HFF-Myc (cell line): ENCODE measurements around the gene CRY2.

Experiments used
- DNase-seq: peaks from one replicate; pipeline ENCODE4 v3.0.0-alpha.2; 2011; ENCODE audit warnings: low read depth; ENCODE audit errors: extremely low read depth
- H3K4me3 ChIP-seq: replicated peaks from 2 replicates; pipeline ENCODE4 v1.5.1; 2011; ENCODE audit warnings: low read depth, mild to moderate bottlenecking, control low read depth, low read length
- TF ChIP-seq, protein P1 (sequence below): IDR thresholded peaks from 2 replicates; pipeline ENCODE4 v1.5.1; 2012; ENCODE audit warnings: mild to moderate bottlenecking, low read depth, low read length, control low read depth; ENCODE audit errors: missing control alignments

CRY2 gene

GRCh38 chr11:45885921-45886721, 38.8 kb downstream of the CRY2 start:
- DNase-seq = no peak
- TF ChIP-seq, protein P1, sequence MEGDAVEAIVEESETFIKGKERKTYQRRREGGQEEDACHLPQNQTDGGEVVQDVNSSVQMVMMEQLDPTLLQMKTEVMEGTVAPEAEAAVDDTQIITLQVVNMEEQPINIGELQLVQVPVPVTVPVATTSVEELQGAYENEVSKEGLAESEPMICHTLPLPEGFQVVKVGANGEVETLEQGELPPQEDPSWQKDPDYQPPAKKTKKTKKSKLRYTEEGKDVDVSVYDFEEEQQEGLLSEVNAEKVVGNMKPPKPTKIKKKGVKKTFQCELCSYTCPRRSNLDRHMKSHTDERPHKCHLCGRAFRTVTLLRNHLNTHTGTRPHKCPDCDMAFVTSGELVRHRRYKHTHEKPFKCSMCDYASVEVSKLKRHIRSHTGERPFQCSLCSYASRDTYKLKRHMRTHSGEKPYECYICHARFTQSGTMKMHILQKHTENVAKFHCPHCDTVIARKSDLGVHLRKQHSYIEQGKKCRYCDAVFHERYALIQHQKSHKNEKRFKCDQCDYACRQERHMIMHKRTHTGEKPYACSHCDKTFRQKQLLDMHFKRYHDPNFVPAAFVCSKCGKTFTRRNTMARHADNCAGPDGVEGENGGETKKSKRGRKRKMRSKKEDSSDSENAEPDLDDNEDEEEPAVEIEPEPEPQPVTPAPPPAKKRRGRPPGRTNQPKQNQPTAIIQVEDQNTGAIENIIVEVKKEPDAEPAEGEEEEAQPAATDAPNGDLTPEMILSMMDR = no peak
- peak overlapping the region; percentile 40 for H3K4me3 ChIP-seq

GRCh38 chr11:45886816-45887520, 39.7 kb downstream of the CRY2 start:
- TF ChIP-seq, protein P1 = no peak
- no peak overlapping the region for H3K4me3 ChIP-seq
- DNase-seq = no peak

DNA sequence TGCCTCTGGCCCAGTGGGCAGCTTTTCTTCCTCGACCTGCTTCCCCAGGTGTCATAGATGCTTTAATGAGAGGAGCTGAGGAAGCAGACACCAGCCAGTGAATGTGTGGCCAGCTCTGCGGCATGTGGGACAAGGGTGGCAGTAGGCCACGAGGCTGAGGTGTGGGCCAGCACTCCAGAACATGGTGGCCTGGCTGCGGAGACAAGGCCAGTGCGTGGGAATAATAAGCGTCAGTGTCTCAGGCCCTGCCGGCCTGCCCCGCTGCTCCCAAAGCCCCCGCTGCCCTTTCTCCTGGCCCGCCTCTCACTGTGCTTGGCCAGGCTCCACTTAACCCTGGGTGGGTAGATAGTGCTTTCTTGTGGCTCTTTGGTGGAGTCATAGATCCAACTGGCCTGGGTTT, 40.3 kb downstream of the CRY2 start:
- no peak overlapping the region for H3K4me3 ChIP-seq
- TF ChIP-seq, protein P1 = no peak
- DNase-seq = no peak

DNA sequence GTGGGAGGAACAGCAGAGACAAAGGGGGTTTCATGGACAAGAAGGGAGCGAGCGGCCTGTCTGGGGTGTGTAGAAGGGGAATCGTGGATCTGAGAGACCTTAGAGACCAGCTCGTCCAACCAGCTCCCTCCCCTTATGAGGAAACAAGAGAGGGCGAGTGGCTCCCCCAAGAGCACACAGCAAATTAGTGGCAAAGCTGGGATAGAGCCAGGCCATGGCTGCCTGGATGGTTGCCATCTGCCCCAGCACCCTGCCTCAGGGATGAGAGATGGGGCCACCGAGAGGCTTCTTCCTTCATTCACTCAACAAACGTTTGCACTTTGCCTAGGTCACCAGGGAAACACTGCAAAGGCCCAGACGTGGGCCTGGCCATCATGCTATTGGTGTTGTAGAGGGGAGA, 42.3 kb downstream of the CRY2 start:
- no peak for DNase-seq
- TF ChIP-seq, protein P1 = no peak
- H3K4me3 ChIP-seq = no peak overlapping the region

DNA sequence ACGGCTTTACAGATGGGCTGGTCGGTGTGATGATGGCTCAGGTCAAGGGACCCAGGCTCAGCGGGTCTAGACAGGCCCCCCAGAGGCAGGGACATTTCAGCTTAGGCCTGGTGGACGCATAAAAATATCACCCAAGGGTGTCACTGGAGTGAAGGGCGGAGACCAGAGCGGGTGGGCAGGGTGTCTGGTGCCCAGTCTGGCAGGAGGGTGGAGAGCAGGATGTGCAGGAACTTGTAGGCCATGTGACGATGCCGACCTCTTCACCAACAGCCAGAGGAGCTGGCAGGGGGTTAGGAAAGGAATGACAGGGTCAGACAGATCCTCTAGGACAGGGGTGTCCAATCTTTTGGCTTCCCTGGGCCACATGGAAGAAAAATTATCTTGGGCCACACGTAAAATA, 42.7 kb downstream of the CRY2 start:
- TF ChIP-seq, protein P1 = no peak
- no peak for DNase-seq

GRCh38 chr11:45890886-45891550, 43.7 kb downstream of the CRY2 start:
- no peak overlapping the region for H3K4me3 ChIP-seq
- TF ChIP-seq, protein P1 = no peak
- DNase-seq = no peak

More for the DNA sequence above, 42.7 kb downstream of the CRY2 start:
- H3K4me3 ChIP-seq = no peak overlapping the region
